Inflammatory macrophage (primary cell): Measurements from ENCODE around the gene OR2C3.
"Not testable (repeated sequence)": the region's sequence is repeated elsewhere in the genome, so short reads cannot be mapped to it uniquely, and the experiment has no call there.

Source experiments
- DNase-seq, 2 donors: peaks; one replicate each; pipeline ENCODE4 v3.0.0-alpha.2; 2020 to 2022
- total RNA-seq, 18 experiments: gene quantifications; one replicate each; lab custom pipeline; 2026; ENCODE audit warnings: mixed read lengths in 6 of 18, inconsistent platforms in 2 of 18; lab: John Stamatoyannopoulos, UW

Gene OR2C3
- 0.05 to 2.0 (median 0.56) reads per million in 18 experiments for total RNA-seq

DNA sequence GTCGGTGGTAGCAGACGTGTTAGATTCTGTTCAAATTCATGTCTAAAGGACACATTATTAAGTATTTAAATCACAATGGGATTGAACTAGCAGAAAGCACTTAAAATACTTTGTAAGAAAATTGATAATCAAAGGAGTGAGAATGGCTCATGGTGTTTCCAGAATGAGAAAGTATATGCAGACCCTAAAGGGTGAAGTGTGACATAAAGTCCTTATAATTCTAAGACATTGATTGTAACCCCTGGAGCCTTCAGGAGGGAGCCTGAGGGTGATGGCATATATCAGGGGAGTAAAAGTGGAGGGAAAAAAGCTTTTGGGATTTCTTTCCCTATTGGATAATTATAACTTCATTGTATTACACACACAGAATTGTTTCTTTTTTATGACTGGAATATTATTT lies at the start of gene OR2C3:
Gene OR2C3, minus strand, starts transcription at position 101 of the 400 bp plus-strand sequence. CDS start 3,929 bp downstream, outside the sequence.
- no peak for DNase-seq

DNA sequence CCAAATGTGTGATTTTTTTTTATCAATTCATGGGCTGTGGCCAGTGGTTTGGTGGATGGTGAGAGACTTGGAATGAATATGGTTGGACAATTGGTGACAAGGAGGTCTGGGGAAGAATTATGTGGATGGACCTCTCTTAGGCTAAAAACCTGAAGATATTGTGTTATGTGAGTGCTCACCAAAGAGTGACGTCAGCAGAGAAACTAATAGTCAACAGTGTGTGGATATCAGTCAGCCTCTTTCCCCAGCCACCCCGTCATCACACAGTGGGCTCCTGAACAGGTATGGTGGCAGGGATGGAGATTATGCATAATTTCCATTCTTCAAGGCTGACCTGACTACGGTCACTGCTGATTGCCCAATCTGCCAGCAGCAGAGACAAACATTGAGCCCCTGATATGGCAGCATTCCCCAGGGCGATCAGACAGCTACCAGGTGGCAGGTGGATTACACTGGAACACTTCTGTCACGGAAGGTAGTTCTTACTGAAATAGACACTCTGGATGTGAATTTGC lies 42.8 kb upstream of the OR2C3 start:
- no peak for DNase-seq

DNA sequence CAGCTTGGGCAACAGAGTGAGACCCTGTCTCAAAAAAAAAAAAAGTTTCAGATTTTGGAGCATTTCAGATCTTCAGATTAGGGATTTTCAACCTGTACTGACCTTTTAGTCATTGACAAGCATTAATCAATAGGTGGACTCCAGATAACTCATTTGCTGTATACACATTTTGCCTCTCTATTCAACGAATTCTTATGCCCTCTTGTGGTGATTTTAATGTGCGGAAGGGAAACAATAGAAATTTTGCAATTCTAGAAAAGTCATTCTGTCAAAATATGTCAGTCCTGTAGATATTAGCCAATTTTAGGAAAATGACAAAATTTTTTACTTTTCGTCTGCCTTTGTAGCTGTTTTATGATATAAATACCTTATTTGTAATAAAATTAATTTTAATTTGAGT lies 40.3 kb upstream of the OR2C3 start:
- DNase-seq, result peak; percentile 30 to 80

DNA sequence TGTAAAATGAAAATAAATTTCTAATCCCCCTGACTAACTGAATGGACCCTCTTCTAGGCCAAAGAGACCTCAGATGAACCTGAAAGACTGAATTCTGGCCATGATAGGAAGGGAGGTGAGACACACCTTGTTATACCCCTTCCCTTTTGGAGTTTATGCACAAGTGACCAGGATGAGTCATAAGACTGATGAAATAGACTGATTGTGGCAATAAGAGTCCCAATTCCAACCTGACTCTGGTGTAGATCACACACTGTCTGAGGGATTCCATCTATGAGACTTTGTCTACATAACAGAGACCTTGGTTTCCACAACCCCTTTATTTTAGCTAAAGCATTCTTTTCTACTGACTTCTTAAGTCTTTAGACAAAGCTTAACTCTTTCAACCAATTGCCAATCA lies 38.4 kb upstream of the OR2C3 start:
- DNase-seq, result no peak

DNA sequence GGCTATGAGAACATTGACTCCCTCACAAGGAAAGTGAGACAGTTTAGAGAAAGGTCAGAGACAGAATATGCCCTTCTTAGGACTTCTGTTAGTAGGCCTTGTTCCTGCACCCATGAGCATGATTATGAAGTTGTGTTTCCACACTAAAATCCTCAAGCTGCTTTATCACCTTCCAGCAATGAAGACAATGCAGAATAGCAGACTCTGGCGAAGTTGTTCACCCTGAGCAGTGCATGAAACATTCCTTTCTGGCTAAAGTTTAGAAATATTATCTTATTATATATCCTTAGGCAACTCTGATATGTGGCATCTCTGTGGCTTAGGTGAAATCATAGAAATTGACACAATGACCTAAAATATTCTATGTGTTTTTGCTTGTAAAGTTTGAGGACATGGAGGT lies 38.0 kb upstream of the OR2C3 start:
- no peak for DNase-seq

DNA sequence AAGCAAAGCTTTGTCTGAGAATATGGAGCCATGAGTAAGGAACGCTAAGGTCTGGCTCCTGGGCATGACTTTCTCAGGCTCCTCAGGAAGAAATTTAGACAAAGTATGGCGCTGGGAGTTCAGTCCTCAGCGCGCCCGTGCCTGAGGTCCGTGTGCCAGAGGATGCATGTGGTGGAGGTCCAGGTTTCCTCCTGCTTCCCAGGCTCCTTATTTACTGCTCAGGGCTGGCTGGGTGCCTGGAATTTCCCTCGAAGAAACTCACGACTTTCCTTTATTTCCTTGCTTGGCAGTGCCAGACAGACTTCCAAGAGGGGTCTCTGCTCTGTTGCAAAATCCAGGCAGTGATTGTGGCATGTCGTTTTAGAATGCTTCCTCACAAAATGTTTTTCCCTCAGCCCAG lies 26.0 kb upstream of the OR2C3 start:
- DNase-seq, result no peak

DNA sequence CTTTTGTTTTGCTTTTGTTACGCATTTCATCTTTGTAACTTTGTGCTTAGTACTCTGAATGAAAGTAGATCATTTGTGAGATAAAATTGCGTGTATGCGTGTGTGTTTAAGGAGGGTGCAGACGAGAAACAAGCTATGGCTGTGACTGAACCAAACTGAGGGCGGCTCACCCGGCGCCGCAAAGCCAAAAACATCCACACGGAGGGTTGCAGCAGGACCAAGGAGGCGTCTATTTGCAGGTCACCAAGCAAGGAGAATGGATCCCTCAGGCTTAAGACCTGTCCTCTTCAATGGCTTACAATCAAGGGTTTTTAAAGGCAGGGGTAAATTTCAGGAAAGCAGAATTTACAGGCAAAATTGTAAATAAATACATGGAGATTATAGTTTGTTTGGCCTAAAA lies 25.5 kb upstream of the OR2C3 start:
- no peak for DNase-seq

DNA sequence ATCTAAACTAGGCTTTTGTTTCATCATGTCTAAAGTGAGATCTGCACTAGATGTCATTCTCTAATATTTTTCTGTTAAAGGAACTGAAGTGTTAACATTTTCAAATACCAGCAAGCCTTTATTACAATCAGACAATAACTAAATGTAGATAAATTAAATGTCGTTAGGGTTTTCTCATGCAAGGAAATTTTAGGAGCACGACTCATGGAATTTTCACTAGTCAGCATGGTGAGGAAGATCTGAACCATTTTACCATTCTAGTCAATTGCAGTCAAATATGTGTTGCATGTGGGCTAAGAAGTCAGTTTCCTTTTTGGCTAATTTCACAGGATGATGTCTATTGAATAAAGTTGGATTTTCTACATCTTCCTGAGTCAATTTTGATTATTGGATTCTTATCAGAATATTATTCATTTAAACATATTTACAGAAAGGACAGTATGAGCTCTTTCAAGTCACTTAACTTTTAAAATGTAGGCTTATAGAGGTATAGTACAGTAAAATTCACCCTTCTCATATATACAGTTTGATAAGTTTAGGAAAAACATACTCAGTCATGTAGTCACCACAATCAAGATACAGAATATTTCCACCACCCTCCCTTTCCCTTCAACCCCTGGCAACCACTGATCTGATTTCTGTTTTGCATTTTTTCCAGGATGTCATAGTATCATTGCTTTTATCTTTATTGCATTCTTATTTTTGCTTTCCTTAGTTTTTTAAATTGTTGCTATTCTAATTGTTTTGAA lies 21.9 kb upstream of the OR2C3 start:
- DNase-seq, result no peak

DNA sequence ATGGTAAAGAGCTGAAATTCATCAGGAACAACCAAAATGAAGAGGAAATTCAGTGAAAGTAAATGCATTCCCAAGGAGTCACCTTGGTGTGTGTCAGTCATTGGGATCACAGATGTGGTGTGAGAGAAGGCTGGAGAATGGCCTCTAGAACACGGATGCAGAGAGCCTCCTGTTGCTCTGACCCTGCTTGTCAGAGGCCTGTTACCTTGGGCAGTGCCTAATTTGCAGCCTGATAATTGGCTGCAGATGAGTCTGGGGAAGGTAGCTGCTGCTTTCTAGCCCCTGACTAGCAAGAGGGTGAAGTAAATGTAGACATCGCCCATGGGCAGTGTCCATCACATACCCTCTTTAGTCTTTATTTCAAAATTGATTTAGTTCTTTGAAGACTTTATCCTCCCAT lies 16.0 kb upstream of the OR2C3 start:
- DNase-seq, result no peak

DNA sequence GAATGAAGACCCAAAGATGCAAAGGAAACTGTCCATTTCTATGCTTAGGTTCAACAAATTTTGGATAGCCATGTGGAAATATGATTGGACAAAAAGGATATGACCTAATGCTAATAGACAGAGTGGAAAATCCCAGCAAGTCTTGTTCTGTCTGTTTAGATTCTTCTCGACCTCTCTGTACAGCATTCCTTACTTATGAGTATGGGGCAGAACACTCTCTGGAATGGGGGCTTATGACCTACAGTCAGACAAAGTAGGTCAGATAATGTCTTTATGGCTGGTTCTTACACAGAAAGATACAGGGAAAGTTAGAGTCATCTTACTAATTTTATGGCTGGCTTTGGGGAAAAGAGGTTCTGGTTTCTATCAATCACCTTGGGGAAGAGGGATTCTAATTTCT lies 15.5 kb upstream of the OR2C3 start:
- DNase-seq, result no peak

DNA sequence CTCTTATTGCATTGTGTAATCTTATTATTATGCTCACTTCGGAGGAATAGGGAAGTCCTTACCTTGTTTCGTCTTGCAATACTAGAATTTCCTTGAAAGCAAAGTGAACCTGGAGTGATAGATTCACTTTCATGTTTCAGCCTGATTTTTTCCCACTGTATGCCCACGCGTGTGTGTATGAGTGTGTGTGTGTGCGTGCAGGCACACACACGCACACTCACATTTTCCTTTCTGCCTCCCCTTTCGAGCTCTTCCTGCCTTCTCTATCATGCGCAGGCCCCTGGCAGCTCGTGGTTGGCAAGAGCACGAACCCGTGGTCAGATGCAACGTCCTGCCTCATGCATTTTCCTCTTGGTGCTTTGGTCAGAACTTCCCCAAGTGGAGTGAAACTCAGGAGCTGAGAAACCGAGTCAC lies 12.5 kb upstream of the OR2C3 start, which contains the start of gene GCSAML:
Gene GCSAML, plus strand, starts transcription at position 366 of the 414 bp plus-strand sequence. CDS start 58 bp downstream, outside the sequence.
- peak; percentile 4 to 20 for DNase-seq

DNA sequence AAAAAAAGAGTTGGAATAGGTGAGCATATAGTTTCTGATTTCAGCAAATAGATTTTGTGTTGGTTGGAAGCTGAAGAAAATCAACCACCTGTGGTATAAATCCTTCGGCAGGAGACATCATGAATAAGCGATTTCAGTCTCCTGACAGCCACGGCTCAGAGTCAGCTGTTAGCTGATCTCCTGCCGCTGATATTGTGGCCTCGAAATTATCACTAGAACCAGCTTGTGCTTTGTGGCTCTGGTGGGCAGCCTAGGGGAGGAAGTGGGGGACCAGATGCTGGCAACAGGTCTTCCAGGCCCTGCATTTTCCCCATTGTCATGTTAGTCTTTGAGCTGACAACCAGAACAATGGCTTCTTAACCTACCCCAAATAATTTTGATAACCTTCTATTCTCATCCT lies 11.9 kb upstream of the OR2C3 start:
- DNase-seq, result no peak

DNA sequence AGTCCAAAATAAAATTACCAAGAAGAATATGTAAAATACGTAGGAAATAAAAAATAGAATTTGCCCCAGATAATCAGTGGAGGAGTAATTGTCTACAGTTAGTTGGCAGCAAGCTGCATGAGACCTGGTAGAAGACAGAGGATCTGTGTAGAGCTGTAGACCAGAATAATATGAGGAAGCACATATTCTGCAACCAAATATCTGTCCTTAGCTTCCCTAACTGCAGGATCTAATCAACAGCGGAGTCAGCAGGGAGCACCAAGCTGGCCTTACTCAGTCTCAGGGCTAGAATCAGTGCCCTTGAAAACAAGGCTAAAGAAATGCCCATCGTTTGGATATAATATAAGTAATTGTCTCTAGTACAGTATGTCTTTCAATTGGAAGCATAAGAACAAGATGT lies 6.6 kb upstream of the OR2C3 start:
- DNase-seq, result peak; percentile 9 to 29

DNA sequence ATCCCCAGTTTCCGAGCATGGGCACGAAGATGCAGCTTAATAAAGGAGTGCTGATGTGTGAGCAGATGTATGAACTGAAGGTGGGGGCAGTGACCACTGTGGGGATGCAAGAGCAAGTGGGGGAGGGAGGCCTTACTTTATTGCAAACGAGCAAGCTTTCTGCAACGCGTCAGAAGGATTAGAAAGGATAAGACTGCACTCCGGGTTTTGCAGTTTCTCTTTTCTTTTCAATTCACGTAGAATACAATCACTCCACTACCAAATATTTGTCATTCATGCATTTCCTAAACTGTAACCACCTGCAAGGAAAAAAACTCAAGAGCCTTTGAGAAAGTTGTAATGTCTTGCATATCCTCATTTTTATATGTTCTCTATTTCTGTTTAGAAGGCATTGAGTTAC lies 4.3 kb upstream of the OR2C3 start:
- no peak for DNase-seq

DNA sequence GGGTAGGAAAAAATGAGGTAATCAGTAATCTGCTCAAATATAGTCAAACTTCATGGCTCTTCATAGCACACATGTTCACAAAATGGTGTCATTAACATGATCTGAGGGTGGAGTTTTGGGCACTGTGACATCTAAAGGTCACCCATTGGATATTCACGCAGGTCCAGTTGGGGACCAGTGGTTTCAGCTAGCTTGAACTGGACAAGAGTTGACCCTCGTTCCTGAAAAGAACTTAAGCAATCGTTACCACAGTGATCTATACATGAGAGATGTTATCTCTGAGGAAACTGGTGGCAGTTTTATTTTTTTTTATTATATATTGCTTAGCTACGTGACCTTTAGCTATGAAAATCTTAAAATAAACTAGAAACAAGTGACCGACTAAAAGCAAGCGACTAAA lies 3.0 kb upstream of the OR2C3 start:
- DNase-seq, result no peak

DNA sequence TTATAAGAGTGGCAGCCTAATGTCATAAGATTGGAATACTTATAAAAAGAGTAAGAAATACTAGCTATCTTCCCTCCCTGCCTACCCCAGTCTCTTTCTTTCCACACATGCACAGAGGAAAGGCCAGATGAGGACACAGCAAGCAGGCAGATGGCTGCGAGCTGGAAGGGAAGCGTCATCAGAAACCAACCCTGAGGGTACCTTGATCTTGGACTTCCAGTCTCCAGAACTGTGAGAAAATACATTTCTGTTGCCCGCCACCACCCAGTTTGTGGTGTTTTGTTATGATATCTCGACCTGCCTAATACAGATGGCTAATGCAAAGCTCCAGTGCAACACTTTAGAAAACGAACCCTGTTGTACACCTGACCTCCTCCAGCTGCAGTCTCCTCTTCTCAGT lies 2.3 kb upstream of the OR2C3 start:
- no peak for DNase-seq

DNA sequence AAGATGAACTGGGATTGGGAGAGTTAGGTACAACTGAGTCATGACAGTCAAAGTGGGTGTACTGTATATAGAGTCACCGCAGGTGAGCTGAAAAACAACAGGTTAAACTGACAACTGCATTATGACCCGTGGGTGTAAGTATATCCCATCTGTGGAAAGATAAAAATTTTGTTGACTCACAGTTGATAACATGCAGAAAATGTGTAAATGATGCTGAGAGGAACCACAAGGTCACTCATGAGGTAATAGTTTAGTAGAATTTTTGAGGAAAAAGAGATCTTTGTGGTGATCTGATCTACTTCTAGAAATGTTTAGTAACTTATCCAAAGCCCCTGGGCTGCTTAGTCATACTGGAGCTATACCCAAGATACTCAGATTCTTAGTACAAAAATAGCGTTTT lies 838 bp downstream of the OR2C3 start:
- DNase-seq, result no peak

DNA sequence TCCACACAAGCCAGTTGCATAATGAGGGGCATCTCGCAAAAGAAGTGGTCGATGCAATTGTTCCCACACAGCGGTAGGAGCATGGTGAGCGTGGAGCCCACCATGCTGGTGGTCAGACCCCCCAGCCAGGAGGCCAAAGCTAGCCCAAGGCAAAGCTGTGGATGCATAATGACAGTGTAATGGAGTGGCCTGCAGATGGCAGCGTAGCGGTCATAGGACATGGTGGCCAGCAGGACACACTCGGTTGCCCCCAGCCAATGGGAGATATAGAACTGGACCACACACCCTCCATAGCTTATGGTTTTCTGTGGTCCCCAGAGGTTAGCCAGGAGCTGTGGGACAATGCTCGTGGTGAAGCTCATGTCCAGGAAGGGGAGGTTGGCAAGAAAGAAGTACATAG lies 4.3 kb downstream of the OR2C3 start:
- no peak for DNase-seq

DNA sequence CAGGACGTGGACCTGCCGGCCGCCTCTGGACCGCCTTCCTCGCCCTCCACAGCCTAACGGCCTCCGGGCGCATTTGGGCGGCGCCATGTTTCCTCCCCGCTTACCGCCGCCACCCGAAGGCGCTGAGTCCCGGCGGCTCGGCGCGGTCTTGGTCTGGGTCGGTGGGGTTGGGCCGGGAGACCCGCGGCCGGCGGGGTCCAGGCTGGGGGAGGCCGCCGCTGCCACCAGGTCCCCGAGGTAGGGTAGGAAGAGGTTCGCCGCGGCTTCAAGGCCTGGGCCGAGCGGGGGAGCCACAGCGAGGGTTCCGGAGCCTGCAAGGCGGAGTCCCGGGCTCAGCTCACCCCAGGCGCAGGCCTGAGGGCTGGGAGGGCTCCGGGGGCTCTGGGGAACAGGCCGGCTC lies 5.5 kb downstream of the OR2C3 start:
- DNase-seq, result no peak

DNA sequence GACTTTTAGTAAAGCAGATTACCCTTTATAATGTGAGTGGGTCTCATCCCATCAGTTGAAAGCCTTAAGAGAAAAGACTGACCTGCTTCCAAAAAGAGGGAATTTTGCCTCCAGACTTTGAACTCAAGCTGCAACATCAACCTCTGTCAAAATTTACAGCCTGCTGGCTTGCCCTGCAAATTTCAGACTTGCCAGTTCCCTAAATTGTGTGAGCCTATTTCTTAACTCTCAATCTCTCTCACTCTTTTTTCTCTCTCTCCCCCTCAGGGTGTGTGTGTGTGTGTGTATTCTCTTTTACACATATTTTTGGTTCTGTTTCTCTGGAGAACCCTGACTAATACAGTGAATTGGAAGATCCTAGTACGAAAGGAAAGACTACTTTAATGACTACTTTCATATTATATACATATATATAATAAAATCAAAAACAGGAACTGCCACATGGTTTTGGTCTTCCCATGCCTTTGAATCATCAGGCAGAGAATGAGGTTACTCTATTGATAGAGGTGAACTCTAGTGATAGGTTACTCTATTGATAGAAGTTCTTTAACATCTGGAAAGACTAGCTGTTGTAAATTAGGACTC lies 6.4 kb downstream of the OR2C3 start:
- DNase-seq, result peak; percentile 62

DNA sequence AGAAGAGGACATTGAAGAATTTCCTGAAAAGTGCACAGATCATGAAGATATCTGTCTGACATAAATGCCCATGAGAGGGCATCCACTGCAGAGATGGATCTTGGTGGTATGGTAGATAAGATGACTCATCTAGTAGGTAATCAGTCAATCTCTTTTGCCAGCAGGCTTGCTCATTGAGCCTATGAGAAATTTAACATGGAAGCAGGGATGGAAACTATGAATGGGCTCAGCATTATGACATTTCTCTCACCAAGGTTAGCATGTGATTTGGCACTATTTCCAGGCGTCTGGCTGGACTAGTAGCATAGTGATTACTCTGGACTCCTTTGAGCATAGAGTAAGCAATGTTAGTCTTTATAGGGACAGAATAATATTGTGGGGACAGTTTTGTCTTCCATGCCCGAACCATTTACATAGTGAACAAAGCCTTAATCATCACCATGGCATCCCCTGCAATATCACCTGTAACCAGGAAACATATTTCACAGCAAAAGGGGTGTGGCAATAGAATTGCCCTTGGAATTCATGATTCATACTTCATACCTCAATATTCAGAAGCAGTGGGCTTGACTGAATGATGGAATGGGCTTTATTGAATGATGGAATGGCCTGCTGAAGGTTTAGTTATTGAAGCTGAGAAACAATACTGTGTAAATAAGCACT lies 7.3 kb downstream of the OR2C3 start:
- no peak for DNase-seq

DNA sequence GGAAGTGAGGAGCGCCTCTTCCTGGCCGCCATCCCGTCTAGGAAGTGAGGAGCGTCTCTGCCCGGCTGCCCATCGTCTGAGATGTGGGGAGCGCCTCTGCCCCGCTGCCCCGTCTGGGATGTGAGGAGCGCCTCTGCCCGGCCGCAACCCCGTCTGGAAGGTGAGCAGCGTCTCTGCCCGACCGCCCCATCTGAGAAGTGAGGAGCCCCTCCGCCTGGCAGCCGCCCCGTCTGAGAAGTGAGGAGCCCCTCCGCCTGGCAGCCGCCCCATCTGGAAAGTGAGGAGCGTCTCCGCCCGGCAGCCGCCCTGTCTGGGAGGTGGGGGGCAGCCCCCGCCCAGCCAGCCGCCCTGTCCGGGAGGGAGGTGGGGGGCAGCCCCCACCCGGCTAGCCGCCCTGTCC lies 14.4 kb downstream of the OR2C3 start:
- not testable (repeated sequence) for DNase-seq

DNA sequence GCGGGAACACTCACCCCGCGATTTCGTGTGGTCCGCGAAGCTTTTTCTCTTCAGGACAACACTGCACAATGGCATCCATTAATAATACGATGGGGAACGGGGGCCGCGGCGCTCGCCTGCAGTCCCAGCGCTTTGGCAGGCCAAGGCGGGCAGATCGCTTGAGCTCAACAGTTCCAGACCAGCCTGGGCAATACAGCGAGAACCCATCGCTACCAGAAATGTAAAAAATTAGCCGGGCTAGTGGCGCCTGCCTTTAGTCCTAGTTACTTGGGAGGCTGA lies 17.7 kb downstream of the OR2C3 start:
- DNase-seq, result no peak
